H1 (cell line): Measurements from ENCODE around the gene TMPRSS9. TPM values are rescaled to one million over a fixed set of nuclear protein-coding genes. Genes with fewer than 3 reads are reported as not detected.

ENCODE experiments used
- ASH2L ChIP-seq: fragments of 200-600, 300-600 bp; sonication (generic); IDR thresholded peaks from one replicate; pipeline ENCODE4 v1.7.1; 2017; ENCODE audit warnings: low read length
- KDM5A ChIP-seq: fragments of 200-600 bp; IDR thresholded peaks from 2 replicates; pipeline ENCODE4 v1.7.1; 2012; ENCODE audit warnings: mild to moderate bottlenecking, low read length, inconsistent platforms, mixed read lengths
- MAFK ChIP-seq: IDR thresholded peaks from 2 replicates; pipeline ENCODE4 v1.6.1; 2012; ENCODE audit warnings: low read depth, mild to moderate bottlenecking, improper control_type of control experiment, low read length
- MAX ChIP-seq: IDR thresholded peaks from 2 replicates; pipeline ENCODE4 v1.6.1; 2012; ENCODE audit warnings: inconsistent platforms
- POLR2AphosphoS5 ChIP-seq: IDR thresholded peaks from 2 replicates; pipeline ENCODE4 v1.6.1; 2011; ENCODE audit warnings: low read depth, low read length
- SUZ12 ChIP-seq: fragments of 200-600 bp; sonication (generic); IDR thresholded peaks from 2 replicates; pipeline ENCODE4 v1.6.1; 2012; ENCODE audit warnings: mild to moderate bottlenecking, inconsistent platforms, low read length, moderate library complexity, mixed read lengths
- TEAD4 ChIP-seq: IDR thresholded peaks from 2 replicates; pipeline ENCODE4 v1.6.1; 2012; ENCODE audit warnings: low read depth, low read length, inconsistent platforms, mixed read lengths
- polyA plus RNA-seq, 7 experiments: library from polyadenylated mRNA; depleted of rRNA in 3 of 7; stranded (reverse) in 5 of 7; unstranded in 2 of 7; fragments of >200 nt in 5 of 7; fragments of 200-250 nt in 2 of 7; gene quantifications; 1 replicate in 5 of 7; 2 replicates in 1 of 7; 4 replicates in 1 of 7; pipeline versions ENCODE4 v1.2.1 to v1.2.3, GENCODE V29; 2011 to 2013; ENCODE audit warnings: missing spikeins in 2 of 7, mixed read lengths in 2 of 7
- total RNA-seq: library from RNA; stranded (reverse); fragmentation: NEBNext Ultra II Directional; extraction: Animal tissue kit (Norgen Biotek cat#: 25700); gene quantifications from 2 replicates; pipeline ENCODE4 v1.2.1, GENCODE V29; 2021

The TMPRSS9 gene
- total and polyA plus RNA-seq, 2 of the 8 experiments (the other 6 are each of a cell fraction or from before 2014, with no cell fraction given), result 0.15 to 0.19 TPM

GRCh38 chr19:2359992-2360685, at the start of gene TMPRSS9 (continued):
- TF ChIP-seq POLR2AphosphoS5 (no peak), MAX (no peak), SUZ12 (no peak), TEAD4 (no peak), ASH2L (no peak), MAFK (no peak), KDM5A (no peak)
